CD4-positive, alpha-beta T cell treated with Interleukin-6 for 4 hours (primary cell): ENCODE data around the gene NDFIP2.
"Not testable (repeated sequence)": the region's sequence is repeated elsewhere in the genome, so short reads cannot be mapped to it uniquely, and the experiment has no call there.

Experiments
- DNase-seq: peaks from one replicate; pipeline ENCODE4 v3.0.0-alpha.2; 2020; ENCODE audit warnings: mixed read lengths

The NDFIP2 gene

DNA sequence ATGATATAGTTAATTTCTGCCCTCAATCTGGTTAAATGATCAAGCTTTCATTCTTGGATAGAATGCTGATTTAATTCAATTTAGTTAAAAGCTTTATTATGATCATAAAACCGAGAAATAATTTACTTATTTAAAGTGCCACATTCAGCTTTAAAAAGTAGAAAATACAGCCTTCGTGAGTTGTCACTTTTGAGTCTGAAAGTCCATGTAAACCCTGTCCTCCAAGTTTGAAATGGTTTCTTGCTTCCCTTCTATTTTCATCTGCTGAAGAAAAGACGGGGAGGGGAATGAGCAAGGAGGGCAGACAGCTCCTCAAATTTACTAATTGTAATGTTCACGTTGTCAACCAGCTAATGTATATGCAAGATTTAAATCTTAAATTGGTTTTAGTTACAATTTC lies 59.5 kb downstream of the NDFIP2 start:
- no peak for DNase-seq

DNA sequence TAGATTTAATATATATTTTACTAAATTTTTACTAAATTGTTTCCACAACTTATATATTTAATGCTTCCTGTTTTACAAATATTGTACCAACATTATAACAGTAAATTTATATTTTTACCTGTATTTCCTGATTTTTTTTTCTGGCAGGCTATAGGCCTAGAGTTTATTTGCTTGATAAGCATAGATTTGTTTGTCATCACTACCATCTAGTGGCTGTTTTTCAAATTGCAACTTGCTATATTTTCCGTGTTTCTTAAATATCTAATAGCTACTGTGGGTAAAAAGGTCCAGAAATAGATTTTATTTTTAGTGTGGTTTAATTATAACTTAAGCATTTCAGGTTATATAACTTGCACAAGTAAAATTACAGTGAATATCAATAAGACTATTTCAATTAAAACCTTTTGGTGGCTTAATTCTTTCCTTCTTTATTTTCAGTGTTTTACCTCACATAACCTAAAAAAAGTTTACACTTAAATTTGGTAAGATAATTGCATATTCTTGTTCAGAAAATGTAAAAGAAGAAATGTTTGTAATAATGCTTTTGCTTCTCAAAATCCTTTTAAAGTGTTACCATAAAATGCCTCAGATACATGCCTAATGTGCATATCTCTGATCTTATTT lies 60.6 kb downstream of the NDFIP2 start:
- no peak for DNase-seq

DNA sequence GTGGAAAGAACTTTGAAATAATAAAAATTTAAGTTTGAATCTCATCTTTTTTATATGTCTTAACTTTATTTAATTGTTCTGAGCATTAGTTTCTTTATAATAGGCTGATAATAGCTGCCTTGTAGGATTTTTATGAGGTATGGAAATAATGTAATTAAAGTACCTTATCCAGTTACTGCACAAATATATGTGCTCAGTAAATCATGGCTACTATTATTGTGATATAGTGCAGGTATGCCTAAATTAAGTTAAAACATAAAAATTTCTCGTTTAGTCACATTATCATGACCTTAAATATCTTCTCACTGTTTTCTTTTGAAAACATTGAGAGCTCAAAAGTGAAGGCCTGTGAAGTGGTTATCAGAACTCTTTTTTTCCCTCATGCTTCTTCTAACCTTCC lies 62.9 kb downstream of the NDFIP2 start:
- no peak for DNase-seq

DNA sequence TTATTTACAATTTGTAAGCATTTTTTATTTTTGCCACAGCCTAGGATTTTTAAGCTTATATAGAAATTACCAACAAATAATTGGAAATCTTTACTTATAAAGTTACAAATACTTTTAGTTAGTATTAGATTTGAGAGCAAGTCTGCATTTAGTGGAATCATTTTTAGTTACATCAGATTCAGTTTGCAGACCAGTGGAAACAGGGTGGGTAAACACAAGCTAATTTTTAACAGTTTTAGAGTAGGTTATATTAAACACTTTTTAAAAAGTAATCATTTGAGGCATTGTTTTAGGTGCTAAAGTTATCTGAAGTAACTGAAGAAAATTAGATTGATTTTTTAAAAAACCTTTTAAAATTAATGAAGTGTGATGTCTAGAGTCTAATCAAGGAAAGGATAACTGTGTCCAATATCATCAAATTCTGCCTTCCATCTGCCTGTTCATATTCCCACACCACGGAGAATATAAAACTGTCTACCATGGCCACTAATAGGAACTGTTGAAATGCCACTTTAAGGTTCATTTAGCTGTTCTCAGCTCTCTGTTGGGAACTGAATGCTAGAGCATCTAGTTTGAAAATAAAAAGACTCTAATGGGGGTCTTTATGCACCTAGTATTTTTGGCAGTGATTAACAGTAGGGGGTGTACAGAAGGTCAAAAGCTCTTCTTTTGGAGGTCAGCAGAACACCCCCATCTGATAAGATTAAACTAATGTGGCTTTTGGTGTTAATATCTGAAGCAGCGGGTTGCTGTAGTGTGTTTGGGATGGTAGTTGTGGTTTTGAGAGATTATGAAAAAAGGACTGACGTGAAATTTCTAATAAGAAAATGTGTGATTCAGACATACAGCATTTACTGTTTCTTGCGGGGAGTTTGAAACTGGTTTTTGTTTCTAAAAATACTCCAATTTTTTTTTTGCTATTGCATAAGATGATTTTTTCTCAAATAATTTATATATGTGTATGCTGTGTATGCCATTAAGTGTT lies 66.5 kb downstream of the NDFIP2 start:
- DNase-seq: no peak

DNA sequence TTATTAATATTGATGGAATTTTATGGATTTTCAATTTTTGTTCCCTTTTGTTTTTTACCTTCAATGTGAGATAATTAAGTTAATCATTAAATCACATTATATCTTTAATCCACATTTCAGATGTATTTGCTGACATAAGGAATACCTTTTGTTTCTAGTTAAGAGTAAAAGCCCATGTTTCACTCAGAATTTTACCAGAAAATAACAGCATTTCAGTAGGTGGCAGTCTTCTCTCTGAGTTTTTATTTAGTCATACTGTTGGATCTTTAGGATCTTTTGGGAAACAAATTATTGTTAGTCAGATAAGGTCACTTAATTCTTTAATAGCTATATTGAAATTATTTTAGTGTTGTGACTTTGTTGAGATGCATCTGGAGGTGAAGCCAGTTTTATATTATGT lies 67.9 kb downstream of the NDFIP2 start:
- no peak for DNase-seq

DNA sequence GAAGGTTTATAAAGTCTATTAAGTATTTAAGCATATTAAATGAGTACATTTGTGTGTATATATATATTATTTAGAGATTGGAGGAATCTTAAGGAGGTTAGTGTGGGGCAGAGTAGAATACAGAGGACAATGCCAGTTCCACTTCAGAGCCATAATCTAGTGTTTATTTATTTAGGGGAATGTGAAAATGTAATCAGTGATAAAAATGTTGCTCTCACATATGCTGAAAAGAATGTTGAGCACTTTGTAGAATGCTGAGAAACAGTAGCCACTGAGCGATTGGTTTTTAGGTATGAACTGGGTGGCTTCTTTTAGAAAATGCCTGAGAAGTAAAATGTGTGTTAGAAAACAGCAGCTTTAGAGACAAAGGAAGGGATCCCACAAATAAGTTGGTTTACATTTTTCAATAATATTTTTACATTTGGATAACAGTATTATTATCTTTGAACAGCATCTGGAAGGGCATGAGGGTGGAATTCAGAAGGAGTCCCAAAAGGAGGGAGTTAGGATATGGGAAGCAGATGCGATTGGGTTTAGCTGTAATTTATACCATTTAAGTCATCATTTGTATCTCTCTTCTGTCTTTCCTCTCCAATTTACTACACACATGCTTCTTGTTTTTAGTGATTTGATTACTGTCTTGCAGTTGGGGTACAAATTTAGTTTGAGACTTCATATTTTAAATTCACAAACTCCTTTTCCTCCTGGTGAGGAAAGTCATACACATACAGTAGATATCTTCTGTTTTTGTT lies 68.6 kb downstream of the NDFIP2 start:
- DNase-seq: no peak

DNA sequence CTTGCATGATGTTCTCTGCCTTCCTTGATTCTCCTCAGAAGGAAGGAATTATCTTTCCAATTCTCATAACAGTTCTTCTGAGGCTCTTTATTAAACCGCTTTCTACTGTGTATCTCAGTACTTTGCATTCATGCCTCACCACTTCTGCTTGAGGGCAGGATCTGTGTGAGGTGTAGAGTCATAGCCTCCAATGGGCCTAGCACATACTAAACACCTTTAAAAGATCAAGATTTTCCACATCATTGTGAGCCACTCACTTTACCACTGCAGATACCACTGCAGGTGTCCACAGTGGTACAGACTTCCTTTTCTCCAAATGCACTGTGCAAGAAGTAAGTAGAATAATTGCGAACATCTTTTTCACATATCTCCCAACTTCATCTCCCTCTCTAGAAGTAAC lies 76.7 kb downstream of the NDFIP2 start:
- DNase-seq: no peak

GRCh38 chr13:79560954-79561353 lies 80.0 kb downstream of the NDFIP2 start:
- DNase-seq: no peak

DNA sequence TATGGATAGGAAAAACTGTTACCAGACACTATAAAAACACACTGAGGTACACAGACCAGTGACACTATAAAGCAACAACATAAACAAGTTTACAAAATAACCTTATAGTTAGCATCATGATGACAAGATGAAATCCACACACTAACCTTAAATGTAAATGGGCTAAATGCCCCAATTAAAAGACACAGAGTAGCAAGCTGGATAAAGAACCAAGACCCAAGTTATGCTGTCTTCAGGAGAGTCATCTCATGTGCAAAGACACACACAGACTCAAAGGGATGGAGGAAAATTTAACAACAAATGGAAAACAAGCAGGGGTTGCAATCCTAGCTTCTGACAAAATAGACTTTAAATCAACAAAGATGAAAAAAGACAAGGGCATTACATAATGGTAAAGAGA lies 81.6 kb downstream of the NDFIP2 start:
- no peak for DNase-seq

DNA sequence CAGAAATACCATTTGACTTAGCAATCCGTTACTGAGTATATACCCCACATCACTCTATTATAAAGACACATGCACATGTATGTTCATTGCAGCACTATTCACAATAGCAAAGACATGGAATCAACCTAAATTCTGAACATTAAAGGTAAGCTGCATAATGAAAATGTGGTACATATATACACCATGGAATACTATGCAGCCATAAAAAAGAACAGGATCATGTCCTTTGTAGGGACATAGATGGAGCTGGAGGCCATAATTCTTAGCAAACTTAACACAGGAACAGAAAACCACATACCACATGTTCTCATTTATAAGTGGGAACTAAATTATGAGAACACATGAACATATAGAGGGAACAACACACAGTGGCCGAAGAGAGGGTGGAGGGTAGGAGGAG lies 85.2 kb downstream of the NDFIP2 start:
- DNase-seq: no peak

DNA sequence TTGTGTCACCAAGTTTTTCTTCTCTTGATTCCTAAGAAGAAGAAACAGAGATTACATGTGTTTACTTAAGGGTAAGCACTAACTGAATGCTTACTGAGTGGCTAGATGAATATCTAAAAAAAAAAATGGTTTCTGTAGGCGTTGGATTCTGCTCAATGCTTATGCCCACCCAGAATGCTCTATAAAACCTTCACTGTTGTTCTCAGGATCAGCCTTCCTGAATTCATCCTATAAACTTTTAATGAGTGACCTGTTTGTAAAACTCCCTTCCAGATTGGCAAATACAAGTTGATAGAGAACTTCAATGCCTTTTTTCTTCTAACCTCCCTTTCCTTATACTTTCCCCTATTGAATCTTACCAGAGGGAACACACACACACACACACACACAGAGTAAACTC lies 90.2 kb downstream of the NDFIP2 start:
- DNase-seq: no peak

DNA sequence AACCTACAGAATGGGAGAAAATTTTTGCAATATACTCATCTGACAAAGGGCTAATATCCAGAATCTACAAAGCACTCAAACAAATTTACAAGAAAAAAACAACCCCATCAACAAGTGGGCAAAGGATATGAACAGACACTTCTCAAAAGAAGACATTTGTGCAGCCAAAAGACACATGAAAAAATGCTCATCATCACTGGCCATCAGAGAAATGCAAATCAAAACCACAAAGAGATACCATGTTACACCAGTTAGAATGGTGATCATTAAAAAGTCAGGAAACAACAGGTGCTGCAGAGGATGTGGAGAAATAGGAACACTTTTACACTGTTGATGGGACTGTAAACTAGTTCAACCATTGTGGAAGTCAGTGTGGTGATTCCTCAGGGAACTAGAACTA lies 92.9 kb downstream of the NDFIP2 start:
- DNase-seq: not testable (repeated sequence)

GRCh38 chr13:79581870-79582315 lies 100.9 kb downstream of the NDFIP2 start:
- DNase-seq: no peak

DNA sequence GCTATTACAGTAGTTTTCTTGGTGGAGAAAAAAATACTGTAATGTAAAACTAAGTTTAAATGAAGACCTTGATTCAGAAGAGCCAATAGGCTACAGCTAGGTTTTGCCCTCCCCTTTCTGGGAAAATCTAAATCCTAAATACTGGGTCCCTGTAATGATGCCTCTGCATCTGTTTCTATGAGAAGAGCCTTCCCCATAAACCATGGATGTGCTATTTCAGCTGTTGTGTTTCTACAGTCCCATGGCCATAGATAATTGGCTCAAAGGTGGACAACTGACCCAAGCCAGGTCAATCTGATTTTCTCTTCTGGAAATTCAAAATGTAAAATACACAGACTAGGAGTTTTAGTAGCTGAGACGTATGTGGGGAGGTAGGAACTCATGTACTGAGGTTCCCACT lies 101.9 kb downstream of the NDFIP2 start:
- DNase-seq: no peak

DNA sequence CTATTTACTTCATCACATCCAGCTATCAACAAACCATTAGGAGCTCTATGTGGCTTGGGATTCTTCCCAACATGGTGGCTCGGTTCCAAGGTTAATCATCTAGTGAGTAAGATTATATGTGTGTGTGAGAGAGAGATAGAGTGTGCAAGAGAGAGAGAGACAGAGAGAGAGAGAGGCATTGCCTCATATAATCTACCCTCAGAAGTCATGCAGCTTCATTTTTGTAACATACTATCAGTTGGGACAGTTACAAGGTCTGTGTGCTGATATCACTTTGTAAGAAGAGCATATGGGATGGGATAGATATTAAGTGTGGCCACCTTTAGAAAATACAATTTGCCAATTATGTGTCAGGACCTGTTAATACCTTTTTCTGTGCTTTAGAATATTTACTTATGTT lies 104.1 kb downstream of the NDFIP2 start:
- no peak for DNase-seq

DNA sequence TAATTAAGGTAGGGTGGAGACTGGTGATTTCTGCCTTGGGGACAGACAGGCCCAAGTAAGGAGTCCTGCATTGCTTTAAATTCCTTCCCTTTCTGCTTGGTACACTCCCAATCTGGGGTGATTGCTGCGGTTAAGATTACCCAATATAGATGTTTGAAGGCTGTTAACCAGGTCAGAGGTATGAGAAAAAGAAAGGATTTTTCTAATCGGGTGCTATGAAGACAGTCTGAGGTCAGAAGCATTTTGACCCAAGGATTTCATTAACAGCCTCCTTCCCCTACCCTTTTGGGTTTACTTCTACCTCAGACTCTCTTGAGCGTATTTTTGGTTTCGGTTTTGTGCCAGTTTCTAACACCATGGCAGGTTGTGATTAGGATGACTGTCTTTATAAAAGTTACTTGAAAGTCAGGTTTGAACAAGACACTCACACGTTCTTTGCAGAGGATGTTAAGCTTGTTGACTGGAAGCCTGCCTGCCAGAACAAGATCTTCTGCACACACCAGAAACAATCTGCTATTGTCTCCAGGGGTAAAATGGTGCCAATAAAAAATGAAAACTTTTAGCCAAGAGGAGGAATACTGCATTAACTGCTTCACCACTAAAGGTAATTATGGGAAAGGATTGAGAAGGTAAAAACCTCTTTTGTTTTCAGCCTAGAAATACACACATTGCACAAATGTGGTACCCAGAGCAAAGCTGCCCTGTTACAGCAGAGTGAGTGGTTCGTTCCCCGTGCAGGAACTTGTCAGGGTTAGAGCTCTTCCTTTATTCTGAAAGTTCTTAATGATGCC lies 108.8 kb downstream of the NDFIP2 start:
- no peak for DNase-seq

DNA sequence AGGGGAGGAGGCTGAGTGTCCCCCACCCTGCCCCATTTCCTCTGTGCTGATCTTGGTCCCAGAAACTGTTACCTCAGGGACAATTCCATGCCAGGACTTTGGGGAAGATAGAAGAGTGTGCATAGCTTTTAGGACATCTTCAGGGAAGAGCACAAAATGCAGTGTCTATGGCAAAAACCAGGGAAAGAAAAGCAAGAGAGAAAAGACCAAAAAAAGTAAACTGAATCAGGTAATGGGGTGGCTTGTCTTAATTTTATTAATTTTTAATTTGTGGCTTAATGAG lies 109.4 kb downstream of the NDFIP2 start:
- no peak for DNase-seq

- no peak for DNase-seq
Observed at GRCh38 chr13:79591493-79591892, 110.5 kb downstream of the NDFIP2 start.

- DNase-seq: no peak
Observed at GRCh38 chr13:79593121-79593520, 112.2 kb downstream of the NDFIP2 start.

DNA sequence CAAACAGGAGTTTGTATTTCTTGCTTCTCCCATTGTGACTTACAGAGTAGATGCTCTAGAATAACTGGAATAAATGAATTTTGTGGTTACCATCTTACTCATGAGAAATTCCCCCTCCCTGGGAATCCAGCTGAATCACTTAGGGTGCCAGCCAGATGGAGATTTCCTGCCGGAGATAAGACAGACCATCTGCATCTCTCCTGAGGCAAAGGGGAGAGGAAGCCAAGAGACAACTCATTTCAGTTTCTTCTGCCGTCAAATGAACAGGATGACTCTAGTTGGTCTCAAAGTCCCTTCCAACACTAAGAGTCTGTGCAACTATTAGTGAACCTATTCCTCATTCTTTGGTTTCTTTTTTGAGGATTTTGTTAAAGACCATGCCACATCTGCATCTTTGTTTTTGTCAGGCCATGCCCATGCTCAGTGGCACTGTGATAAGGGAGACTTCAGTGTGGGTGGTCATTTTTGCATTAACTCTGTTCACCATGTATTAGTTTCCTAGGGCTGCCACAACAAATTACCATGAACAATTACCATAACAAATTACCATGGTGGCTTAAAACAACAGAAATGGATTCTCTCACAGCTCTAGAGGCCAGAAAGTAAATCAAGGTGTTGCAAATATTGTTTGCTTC lies 112.8 kb downstream of the NDFIP2 start:
- no peak for DNase-seq

- DNase-seq: not testable (repeated sequence)
Observed at GRCh38 chr13:79600146-79600545, 119.2 kb downstream of the NDFIP2 start.

DNA sequence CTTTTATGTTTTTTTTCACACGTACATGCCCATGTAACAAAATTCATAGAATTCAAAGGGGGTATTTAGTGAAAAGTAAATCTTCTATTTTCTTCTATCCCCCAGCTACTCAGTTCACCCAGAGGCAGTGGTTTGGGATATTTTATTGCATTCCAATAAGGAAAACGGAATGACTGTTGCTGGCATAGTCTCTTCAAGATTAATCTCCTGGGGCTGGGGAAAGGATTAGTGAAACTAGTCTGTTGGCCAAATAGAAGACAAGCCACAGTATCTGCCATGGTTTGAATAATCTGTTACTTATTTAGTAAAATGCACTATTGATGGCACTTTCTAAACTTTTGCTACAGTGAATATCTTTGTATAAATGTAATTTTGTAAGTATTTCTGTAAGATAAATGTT lies 122.0 kb downstream of the NDFIP2 start:
- no peak for DNase-seq
